Measurements from ENCODE around the gene MTURN.
A peak's percentile ranks its signal among the peaks of the same experiment; 100 is the strongest.
"Not testable (repeated sequence)": the region's sequence is repeated elsewhere in the genome, so short reads cannot be mapped to it uniquely, and the experiment has no call there.

MTURN gene

GRCh38 chr7:30134611-30135300 lies at the start of gene MTURN:
Gene MTURN, plus strand, starts transcription at chr7:30134986. Its CDS starts 151 bp downstream, at chr7:30135137.
- DNase-seq (ENCODE audit: low read depth in 3 of 3) = peak; percentile 75 to 79 (median 78)

GRCh38 chr7:30086529-30086928 lies 48.3 kb upstream of the MTURN start:
- no peak for DNase-seq (ENCODE audit: low read depth in 3 of 3)

GRCh38 chr7:30087371-30087770 lies 47.4 kb upstream of the MTURN start:
- DNase-seq (ENCODE audit: low read depth in 3 of 3) = no peak

- DNase-seq (ENCODE audit: low read depth in 3 of 3) = no peak
Observed at GRCh38 chr7:30088362-30088761, 46.4 kb upstream of the MTURN start.

GRCh38 chr7:30090111-30090510 lies 44.7 kb upstream of the MTURN start:
- no peak for DNase-seq (ENCODE audit: low read depth in 3 of 3)

- no peak for DNase-seq (ENCODE audit: low read depth in 3 of 3)
Observed at GRCh38 chr7:30091491-30091912, 43.3 kb upstream of the MTURN start.

- no peak for DNase-seq (ENCODE audit: low read depth in 3 of 3)
Observed at GRCh38 chr7:30091987-30092386, 42.8 kb upstream of the MTURN start.

- DNase-seq (ENCODE audit: low read depth in 3 of 3) = no peak
Observed at GRCh38 chr7:30093420-30093952, 41.3 kb upstream of the MTURN start.

GRCh38 chr7:30098599-30098998 lies 36.2 kb upstream of the MTURN start:
- DNase-seq (ENCODE audit: low read depth in 3 of 3) = not testable (repeated sequence)

GRCh38 chr7:30102281-30102680 lies 32.5 kb upstream of the MTURN start:
- no peak for DNase-seq (ENCODE audit: low read depth in 3 of 3)

- no peak for DNase-seq (ENCODE audit: low read depth in 3 of 3)
Observed at GRCh38 chr7:30104157-30104556, 30.6 kb upstream of the MTURN start.

- DNase-seq (ENCODE audit: low read depth in 3 of 3) = no peak
Observed at GRCh38 chr7:30112103-30112713, 22.6 kb upstream of the MTURN start.

- no peak for DNase-seq (ENCODE audit: low read depth in 3 of 3)
Observed at GRCh38 chr7:30113144-30113543, 21.6 kb upstream of the MTURN start.

- no peak for DNase-seq (ENCODE audit: low read depth in 3 of 3)
Observed at GRCh38 chr7:30114536-30115238, 20.1 kb upstream of the MTURN start.

GRCh38 chr7:30115709-30116297 lies 19.0 kb upstream of the MTURN start:
- no peak for DNase-seq (ENCODE audit: low read depth in 3 of 3)

- DNase-seq (ENCODE audit: low read depth in 3 of 3) = no peak
Observed at GRCh38 chr7:30116771-30117170, 18.0 kb upstream of the MTURN start.

GRCh38 chr7:30117896-30118295 lies 16.9 kb upstream of the MTURN start:
- no peak for DNase-seq (ENCODE audit: low read depth in 3 of 3)

GRCh38 chr7:30119890-30120577 lies 14.8 kb upstream of the MTURN start:
- no peak for DNase-seq (ENCODE audit: low read depth in 3 of 3)

- no peak for DNase-seq (ENCODE audit: low read depth in 3 of 3)
Observed at GRCh38 chr7:30133736-30134610, 813 bp upstream of the MTURN start.

- peak; percentile 38 to 46 (median 41) for DNase-seq (ENCODE audit: low read depth in 3 of 3)
Observed at GRCh38 chr7:30135301-30136116, 723 bp downstream of the MTURN start.
